GM23338 (cell line): ENCODE measurements around the gene CYP4F8. TPM values are rescaled to one million over a fixed set of nuclear protein-coding genes. Genes with fewer than 3 reads are reported as not detected.

ENCODE experiments used
- ATAC-seq: fragments of 200-7000 bp; cut with Tn5 transposase; 3 replicates; pipeline ENCODE4 v1.9.1; 2020
- DNase-seq: peaks from one replicate; pipeline ENCODE4 v3.0.0-alpha.2; 2015; ENCODE audit warnings: low spot score
- H2AFZ ChIP-seq: fragments of 200-600 bp; sonication (generic); 2 replicates; pipeline ENCODE4 v1.8.0; 2016; ENCODE audit warnings: antibody characterized with exemption, mild to moderate bottlenecking, moderate library complexity
- H3F3A ChIP-seq: fragments of 200-600 bp; sonication (generic); replicated peaks from 2 replicates; pipeline ENCODE4 v1.8.0; 2017; ENCODE audit warnings: antibody characterized with exemption, mixed run types, low read depth
- H3K27ac ChIP-seq: fragments of 200-600 bp; sonication (generic); 2 replicates; pipeline ENCODE4 v1.6.1; 2016; ENCODE audit warnings: low read depth
- H3K27me3 ChIP-seq: fragments of 200-600 bp; sonication (generic); 2 replicates; pipeline ENCODE4 v1.8.0; 2016; ENCODE audit warnings: mild to moderate bottlenecking, mixed run types, moderate library complexity; ENCODE audit not compliant: insufficient read depth
- H3K36me3 ChIP-seq: fragments of 200-600 bp; sonication (generic); 2 replicates; pipeline ENCODE4 v1.8.0; 2016; ENCODE audit warnings: mild to moderate bottlenecking; ENCODE audit not compliant: insufficient read depth
- H3K4me1 ChIP-seq: fragments of 200-600 bp; sonication (generic); 2 replicates; pipeline ENCODE4 v1.8.0; 2016; ENCODE audit warnings: mild to moderate bottlenecking, moderate library complexity; ENCODE audit not compliant: insufficient read depth
- H3K4me2 ChIP-seq: fragments of 200-600 bp; sonication (generic); 2 replicates; pipeline ENCODE4 v1.7.1; 2017; ENCODE audit warnings: mixed run types
- H3K4me3 ChIP-seq: fragments of 200-600 bp; sonication (generic); 2 replicates; pipeline ENCODE4 v1.6.1; 2016; ENCODE audit warnings: mixed run types
- H3K79me2 ChIP-seq: fragments of 200-600 bp; sonication (generic); replicated peaks from 2 replicates; pipeline ENCODE4 v1.8.0; 2017; ENCODE audit warnings: mild to moderate bottlenecking; ENCODE audit not compliant: insufficient read depth
- H3K9me2 ChIP-seq: fragments of 200-600 bp; sonication (generic); 2 replicates; pipeline ENCODE4 v1.8.0; 2017; ENCODE audit not compliant: insufficient read depth
- H4K20me1 ChIP-seq: fragments of 200-600 bp; sonication (generic); replicated peaks from 2 replicates; pipeline ENCODE4 v1.8.0; 2017; ENCODE audit warnings: mild to moderate bottlenecking; ENCODE audit not compliant: insufficient read depth
- H3K27ac Mint-ChIP-seq: 2 replicates; pipeline ENCODE4 v1.8.0; 2020; ENCODE audit warnings: inconsistent platforms, mild to moderate bottlenecking, moderate library complexity, mixed read lengths
- H3K27me3 Mint-ChIP-seq: 3 replicates; pipeline ENCODE4 v1.8.0; 2022; ENCODE audit warnings: low read depth, mild to moderate bottlenecking, moderate library complexity, mixed read lengths, inconsistent platforms; ENCODE audit not compliant: insufficient read depth, poor library complexity
- H3K36me3 Mint-ChIP-seq: 3 replicates; pipeline ENCODE4 v1.8.0; 2021; ENCODE audit warnings: low read depth, mild to moderate bottlenecking, inconsistent platforms, moderate library complexity, mixed read lengths
- H3K4me1 Mint-ChIP-seq: 3 replicates; pipeline ENCODE4 v1.8.0; 2020; ENCODE audit warnings: mild to moderate bottlenecking, inconsistent platforms, mixed read lengths
- H3K4me3 Mint-ChIP-seq: 3 replicates; pipeline ENCODE4 v1.8.0; 2021; ENCODE audit warnings: moderate library complexity, mild to moderate bottlenecking, inconsistent platforms, mixed read lengths
- H3K9me3 Mint-ChIP-seq: 3 replicates; pipeline ENCODE4 v1.8.0; 2020; ENCODE audit warnings: moderate library complexity, mild to moderate bottlenecking, inconsistent platforms, mixed read lengths
- ETS1 ChIP-seq: IDR thresholded peaks from 2 replicates; pipeline ENCODE4 v1.6.1; 2016; ENCODE audit warnings: antibody characterized with exemption
- EZH2phosphoT487 ChIP-seq: fragments of 200-600 bp; sonication (generic); IDR thresholded peaks from one replicate; pipeline ENCODE4 v1.8.1; 2018; ENCODE audit warnings: antibody characterized with exemption; ENCODE audit not compliant: unreplicated experiment
- JUNB ChIP-seq: IDR thresholded peaks from one replicate; pipeline ENCODE4 v1.6.1; 2016; ENCODE audit warnings: antibody characterized with exemption; ENCODE audit not compliant: unreplicated experiment
- NANOG ChIP-seq: IDR thresholded peaks from 2 replicates; pipeline ENCODE4 v1.6.1; 2016; ENCODE audit warnings: antibody characterized with exemption, borderline replicate concordance
- POLR2AphosphoS5 ChIP-seq: IDR thresholded peaks from 2 replicates; pipeline ENCODE4 v1.6.1; 2016; ENCODE audit warnings: antibody characterized with exemption, low read depth
- ZNF114 ChIP-seq: fragments of 250-450 bp; sonication (Bioruptor Pico); IDR thresholded peaks from 2 replicates; pipeline ENCODE4 v1.5.0; 2020; ENCODE audit warnings: mild to moderate bottlenecking, moderate library complexity
- ZNF331 ChIP-seq: fragments of 250-450 bp; sonication (Bioruptor Pico); IDR thresholded peaks from 2 replicates; pipeline ENCODE4 v1.5.0; 2020; ENCODE audit warnings: low read depth, mild to moderate bottlenecking, moderate library complexity
- polyA plus RNA-seq: library from polyadenylated mRNA; unstranded; fragments of >200 nt; fragmentation: Nextera tagmentation; extraction: Ambion mirVana; gene quantifications from 2 replicates; pipeline ENCODE4 v1.2.1, GENCODE V29; 2016
- total RNA-seq: library from RNA; depleted of rRNA; stranded (reverse); fragments of >200 nt; shearing (Covaris generic); gene quantifications from 2 replicates; pipeline ENCODE4 v1.2.3, GENCODE V29; 2014
- TF ChIP-seq, protein P1 (sequence below): IDR thresholded peaks from one replicate; pipeline ENCODE4 v1.6.1; 2018; ENCODE audit warnings: antibody characterized with exemption; ENCODE audit not compliant: unreplicated experiment
- TF ChIP-seq, protein P2 (sequence below), 2 experiments: fragments of 200-600 bp in 1 of 2; sonication (generic) in 1 of 2; conservative IDR thresholded peaks; 2 replicates each; pipeline versions ENCODE4 v1.5.1 to v1.6.1; 2016 to 2017; ENCODE audit warnings: antibody characterized with exemption in 2 of 2, low read depth in 2 of 2, mild to moderate bottlenecking in 2 of 2, moderate library complexity in 1 of 2
- TF ChIP-seq, protein P3 (sequence below): fragments of 250-450 bp; sonication (Bioruptor Pico); IDR thresholded peaks from 2 replicates; pipeline ENCODE4 v1.5.0; 2020; ENCODE audit warnings: mild to moderate bottlenecking, moderate library complexity

Gene CYP4F8
- total and polyA plus RNA-seq, 2 experiments from 2014 or later = not detected

- Histone ChIP-seq H3K27me3 (no peaks in the 10 kb centered on the region), H3K4me1 (no peaks in the 10 kb centered on the region), H2AFZ (no peak overlapping the region), H3K9me2 (no peaks in the 10 kb centered on the region), H3K36me3 (no peaks in the 10 kb centered on the region; the same call in 1 of the 2 replicates), H3K4me2 (no peak overlapping the region), H3K27ac (no peak overlapping the region), H3K4me3 (no peak overlapping the region), H3F3A (no peaks in the 10 kb centered on the region), H3K79me2 (no peaks in the 10 kb centered on the region), H4K20me1 (no peaks in the 10 kb centered on the region)
- Mint-ChIP-seq H3K9me3 (peaks cover 90% of the 10 kb centered on the region), H3K4me3 (no peak overlapping the region), H3K27me3 (peaks cover 4% of the 10 kb centered on the region), H3K4me1 (no peaks in the 10 kb centered on the region), H3K36me3 (peaks cover 26% of the 10 kb centered on the region), H3K27ac (no peak overlapping the region)
- TF ChIP-seq ZNF114 (CRISPR knock-in tag) = no peak
- no peak for ATAC-seq
- DNase-seq = no peak
These were observed 5.8 kb upstream of the CYP4F8 start for GRCh38 chr19:15609261-15609660.

DNA sequence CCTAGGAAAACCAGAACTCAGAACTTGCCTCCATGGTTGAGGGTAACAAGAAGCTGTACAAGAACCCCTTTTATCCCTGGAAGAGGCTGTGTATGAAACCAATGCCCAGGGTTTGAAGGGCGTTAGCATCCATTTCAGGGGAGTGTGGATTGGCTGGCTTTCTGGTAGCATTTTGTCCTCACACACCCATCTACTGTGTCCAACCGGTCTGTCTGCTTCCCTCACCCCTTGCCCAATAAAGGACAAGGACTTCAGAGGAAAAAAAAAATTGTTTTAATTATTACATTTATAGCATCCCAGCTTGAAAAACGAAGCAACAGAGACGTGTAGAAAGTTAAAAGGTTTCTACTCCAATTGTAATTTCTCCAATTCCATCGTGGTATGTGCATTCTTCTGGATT lies 2.7 kb upstream of the CYP4F8 start:
- no peaks in the 10 kb centered on the region for H4K20me1 ChIP-seq
- H3K9me2 ChIP-seq = no peaks in the 10 kb centered on the region
- H3K27me3 ChIP-seq = no peaks in the 10 kb centered on the region
- H3K27ac ChIP-seq = no peak overlapping the region
- Mint-ChIP-seq H3K9me3 (peaks cover 96% of the 10 kb centered on the region), H3K27ac (no peak overlapping the region), H3K27me3 (peaks cover 6% of the 10 kb centered on the region), H3K36me3 (peaks cover 34% of the 10 kb centered on the region), H3K4me1 (no peaks in the 10 kb centered on the region; the same call in 2 of the 3 replicates), H3K4me3 (no peak overlapping the region)
- H3K4me2 ChIP-seq = no peak overlapping the region
- no peaks in the 10 kb centered on the region for H3K79me2 ChIP-seq
- H3K4me3 ChIP-seq = no peak overlapping the region
- ATAC-seq (no peak), DNase-seq (no peak)
- H3F3A ChIP-seq = no peaks in the 10 kb centered on the region
- H3K36me3 ChIP-seq = no peaks in the 10 kb centered on the region
- no peaks in the 10 kb centered on the region for H3K4me1 ChIP-seq
- no peak overlapping the region for H2AFZ ChIP-seq
- TF ChIP-seq, protein P1, sequence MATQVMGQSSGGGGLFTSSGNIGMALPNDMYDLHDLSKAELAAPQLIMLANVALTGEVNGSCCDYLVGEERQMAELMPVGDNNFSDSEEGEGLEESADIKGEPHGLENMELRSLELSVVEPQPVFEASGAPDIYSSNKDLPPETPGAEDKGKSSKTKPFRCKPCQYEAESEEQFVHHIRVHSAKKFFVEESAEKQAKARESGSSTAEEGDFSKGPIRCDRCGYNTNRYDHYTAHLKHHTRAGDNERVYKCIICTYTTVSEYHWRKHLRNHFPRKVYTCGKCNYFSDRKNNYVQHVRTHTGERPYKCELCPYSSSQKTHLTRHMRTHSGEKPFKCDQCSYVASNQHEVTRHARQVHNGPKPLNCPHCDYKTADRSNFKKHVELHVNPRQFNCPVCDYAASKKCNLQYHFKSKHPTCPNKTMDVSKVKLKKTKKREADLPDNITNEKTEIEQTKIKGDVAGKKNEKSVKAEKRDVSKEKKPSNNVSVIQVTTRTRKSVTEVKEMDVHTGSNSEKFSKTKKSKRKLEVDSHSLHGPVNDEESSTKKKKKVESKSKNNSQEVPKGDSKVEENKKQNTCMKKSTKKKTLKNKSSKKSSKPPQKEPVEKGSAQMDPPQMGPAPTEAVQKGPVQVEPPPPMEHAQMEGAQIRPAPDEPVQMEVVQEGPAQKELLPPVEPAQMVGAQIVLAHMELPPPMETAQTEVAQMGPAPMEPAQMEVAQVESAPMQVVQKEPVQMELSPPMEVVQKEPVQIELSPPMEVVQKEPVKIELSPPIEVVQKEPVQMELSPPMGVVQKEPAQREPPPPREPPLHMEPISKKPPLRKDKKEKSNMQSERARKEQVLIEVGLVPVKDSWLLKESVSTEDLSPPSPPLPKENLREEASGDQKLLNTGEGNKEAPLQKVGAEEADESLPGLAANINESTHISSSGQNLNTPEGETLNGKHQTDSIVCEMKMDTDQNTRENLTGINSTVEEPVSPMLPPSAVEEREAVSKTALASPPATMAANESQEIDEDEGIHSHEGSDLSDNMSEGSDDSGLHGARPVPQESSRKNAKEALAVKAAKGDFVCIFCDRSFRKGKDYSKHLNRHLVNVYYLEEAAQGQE = no peak
- TF ChIP-seq JUNB = no peak
- no peak for TF ChIP-seq ZNF331
- TF ChIP-seq POLR2AphosphoS5 = no peak
- TF ChIP-seq NANOG = no peak
- TF ChIP-seq, protein P2, sequence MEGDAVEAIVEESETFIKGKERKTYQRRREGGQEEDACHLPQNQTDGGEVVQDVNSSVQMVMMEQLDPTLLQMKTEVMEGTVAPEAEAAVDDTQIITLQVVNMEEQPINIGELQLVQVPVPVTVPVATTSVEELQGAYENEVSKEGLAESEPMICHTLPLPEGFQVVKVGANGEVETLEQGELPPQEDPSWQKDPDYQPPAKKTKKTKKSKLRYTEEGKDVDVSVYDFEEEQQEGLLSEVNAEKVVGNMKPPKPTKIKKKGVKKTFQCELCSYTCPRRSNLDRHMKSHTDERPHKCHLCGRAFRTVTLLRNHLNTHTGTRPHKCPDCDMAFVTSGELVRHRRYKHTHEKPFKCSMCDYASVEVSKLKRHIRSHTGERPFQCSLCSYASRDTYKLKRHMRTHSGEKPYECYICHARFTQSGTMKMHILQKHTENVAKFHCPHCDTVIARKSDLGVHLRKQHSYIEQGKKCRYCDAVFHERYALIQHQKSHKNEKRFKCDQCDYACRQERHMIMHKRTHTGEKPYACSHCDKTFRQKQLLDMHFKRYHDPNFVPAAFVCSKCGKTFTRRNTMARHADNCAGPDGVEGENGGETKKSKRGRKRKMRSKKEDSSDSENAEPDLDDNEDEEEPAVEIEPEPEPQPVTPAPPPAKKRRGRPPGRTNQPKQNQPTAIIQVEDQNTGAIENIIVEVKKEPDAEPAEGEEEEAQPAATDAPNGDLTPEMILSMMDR (conservative IDR thresholded peaks at IDR 0.05; ENCODE audit: low read depth in 2 of 2) = no peak
- no peak for TF ChIP-seq ETS1
- TF ChIP-seq EZH2phosphoT487 = no peak
- no peak for TF ChIP-seq ZNF114 (CRISPR knock-in tag)
- TF ChIP-seq, protein P3, sequence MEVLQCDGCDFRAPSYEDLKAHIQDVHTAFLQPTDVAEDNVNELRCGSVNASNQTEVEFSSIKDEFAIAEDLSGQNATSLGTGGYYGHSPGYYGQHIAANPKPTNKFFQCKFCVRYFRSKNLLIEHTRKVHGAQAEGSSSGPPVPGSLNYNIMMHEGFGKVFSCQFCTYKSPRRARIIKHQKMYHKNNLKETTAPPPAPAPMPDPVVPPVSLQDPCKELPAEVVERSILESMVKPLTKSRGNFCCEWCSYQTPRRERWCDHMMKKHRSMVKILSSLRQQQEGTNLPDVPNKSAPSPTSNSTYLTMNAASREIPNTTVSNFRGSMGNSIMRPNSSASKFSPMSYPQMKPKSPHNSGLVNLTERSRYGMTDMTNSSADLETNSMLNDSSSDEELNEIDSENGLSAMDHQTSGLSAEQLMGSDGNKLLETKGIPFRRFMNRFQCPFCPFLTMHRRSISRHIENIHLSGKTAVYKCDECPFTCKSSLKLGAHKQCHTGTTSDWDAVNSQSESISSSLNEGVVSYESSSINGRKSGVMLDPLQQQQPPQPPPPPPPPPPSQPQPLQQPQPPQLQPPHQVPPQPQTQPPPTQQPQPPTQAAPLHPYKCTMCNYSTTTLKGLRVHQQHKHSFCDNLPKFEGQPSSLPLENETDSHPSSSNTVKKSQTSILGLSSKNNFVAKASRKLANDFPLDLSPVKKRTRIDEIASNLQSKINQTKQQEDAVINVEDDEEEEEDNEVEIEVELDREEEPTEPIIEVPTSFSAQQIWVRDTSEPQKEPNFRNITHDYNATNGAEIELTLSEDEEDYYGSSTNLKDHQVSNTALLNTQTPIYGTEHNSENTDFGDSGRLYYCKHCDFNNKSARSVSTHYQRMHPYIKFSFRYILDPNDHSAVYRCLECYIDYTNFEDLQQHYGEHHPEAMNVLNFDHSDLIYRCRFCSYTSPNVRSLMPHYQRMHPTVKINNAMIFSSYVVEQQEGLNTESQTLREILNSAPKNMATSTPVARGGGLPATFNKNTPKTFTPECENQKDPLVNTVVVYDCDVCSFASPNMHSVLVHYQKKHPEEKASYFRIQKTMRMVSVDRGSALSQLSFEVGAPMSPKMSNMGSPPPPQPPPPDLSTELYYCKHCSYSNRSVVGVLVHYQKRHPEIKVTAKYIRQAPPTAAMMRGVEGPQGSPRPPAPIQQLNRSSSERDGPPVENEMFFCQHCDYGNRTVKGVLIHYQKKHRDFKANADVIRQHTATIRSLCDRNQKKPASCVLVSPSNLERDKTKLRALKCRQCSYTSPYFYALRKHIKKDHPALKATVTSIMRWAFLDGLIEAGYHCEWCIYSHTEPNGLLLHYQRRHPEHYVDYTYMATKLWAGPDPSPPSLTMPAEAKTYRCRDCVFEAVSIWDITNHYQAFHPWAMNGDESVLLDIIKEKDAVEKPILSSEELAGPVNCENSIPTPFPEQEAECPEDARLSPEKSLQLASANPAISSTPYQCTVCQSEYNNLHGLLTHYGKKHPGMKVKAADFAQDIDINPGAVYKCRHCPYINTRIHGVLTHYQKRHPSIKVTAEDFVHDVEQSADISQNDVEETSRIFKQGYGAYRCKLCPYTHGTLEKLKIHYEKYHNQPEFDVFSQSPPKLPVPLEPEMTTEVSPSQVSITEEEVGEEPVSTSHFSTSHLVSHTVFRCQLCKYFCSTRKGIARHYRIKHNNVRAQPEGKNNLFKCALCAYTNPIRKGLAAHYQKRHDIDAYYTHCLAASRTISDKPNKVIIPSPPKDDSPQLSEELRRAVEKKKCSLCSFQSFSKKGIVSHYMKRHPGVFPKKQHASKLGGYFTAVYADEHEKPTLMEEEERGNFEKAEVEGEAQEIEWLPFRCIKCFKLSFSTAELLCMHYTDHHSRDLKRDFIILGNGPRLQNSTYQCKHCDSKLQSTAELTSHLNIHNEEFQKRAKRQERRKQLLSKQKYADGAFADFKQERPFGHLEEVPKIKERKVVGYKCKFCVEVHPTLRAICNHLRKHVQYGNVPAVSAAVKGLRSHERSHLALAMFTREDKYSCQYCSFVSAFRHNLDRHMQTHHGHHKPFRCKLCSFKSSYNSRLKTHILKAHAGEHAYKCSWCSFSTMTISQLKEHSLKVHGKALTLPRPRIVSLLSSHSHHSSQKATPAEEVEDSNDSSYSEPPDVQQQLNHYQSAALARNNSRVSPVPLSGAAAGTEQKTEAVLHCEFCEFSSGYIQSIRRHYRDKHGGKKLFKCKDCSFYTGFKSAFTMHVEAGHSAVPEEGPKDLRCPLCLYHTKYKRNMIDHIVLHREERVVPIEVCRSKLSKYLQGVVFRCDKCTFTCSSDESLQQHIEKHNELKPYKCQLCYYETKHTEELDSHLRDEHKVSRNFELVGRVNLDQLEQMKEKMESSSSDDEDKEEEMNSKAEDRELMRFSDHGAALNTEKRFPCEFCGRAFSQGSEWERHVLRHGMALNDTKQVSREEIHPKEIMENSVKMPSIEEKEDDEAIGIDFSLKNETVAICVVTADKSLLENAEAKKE (CRISPR knock-in tag) = no peak
